HepG2 (cell line): ENCODE results near the gene CEP131. TPM values are rescaled to one million over a fixed set of nuclear protein-coding genes. Genes with fewer than 3 reads are reported as not detected.
A peak's percentile ranks its signal among the peaks of the same experiment; 100 is the strongest.

ENCODE experiments used
- CC2D1A ChIP-seq: sonication (generic); formaldehyde crosslinking; IDR thresholded peaks from 2 replicates; pipeline ENCODE4 v1.8.1; 2023; ENCODE audit warnings: mild to moderate bottlenecking, missing genetic modification reagents
- CENPBD1 ChIP-seq: sonication (generic); formaldehyde crosslinking; IDR thresholded peaks from 2 replicates; pipeline ENCODE4 v1.8.0; 2022; ENCODE audit warnings: missing genetic modification reagents, low read depth, mild to moderate bottlenecking, borderline replicate concordance
- FOXC1 ChIP-seq: sonication (generic); formaldehyde crosslinking; IDR thresholded peaks from 2 replicates; pipeline ENCODE4 v1.8.0; 2022; ENCODE audit warnings: mild to moderate bottlenecking, missing genetic modification reagents, borderline replicate concordance
- IRF9 ChIP-seq: sonication (generic); formaldehyde crosslinking; IDR thresholded peaks from 2 replicates; pipeline ENCODE4 v1.8.0; 2022; ENCODE audit warnings: missing genetic modification reagents, mild to moderate bottlenecking, borderline replicate concordance
- NRL ChIP-seq: sonication (generic); formaldehyde crosslinking; IDR thresholded peaks from 2 replicates; pipeline ENCODE4 v1.5.0; 2020; ENCODE audit warnings: missing genetic modification reagents, mild to moderate bottlenecking, moderate library complexity, borderline replicate concordance
- PREB ChIP-seq: sonication (generic); formaldehyde crosslinking; IDR thresholded peaks from 2 replicates; pipeline ENCODE4 v1.4.0; 2020; ENCODE audit warnings: missing genetic modification reagents
- RAD51 ChIP-seq: fragments of 450-650 bp; IDR thresholded peaks from 2 replicates; pipeline ENCODE4 v1.6.1; 2016; ENCODE audit warnings: borderline replicate concordance
- RFX5 ChIP-seq: IDR thresholded peaks from 2 replicates; pipeline ENCODE4 v1.6.1; 2011; ENCODE audit warnings: low read depth, low read length, improper control_type of control experiment
- SNAPC2 ChIP-seq: sonication (generic); formaldehyde crosslinking; IDR thresholded peaks from 2 replicates; pipeline ENCODE4 v1.8.1; 2022; ENCODE audit warnings: mild to moderate bottlenecking, missing genetic modification reagents
- THAP11 ChIP-seq: IDR thresholded peaks from 2 replicates; pipeline ENCODE4 v1.6.1; 2016; ENCODE audit warnings: missing biosample characterization, missing genetic modification reagents
- ZBTB37 ChIP-seq: sonication (generic); formaldehyde crosslinking; IDR thresholded peaks from 2 replicates; pipeline ENCODE4 v1.4.0; 2020; ENCODE audit warnings: mild to moderate bottlenecking, missing genetic modification reagents
- ZC3H4 ChIP-seq: sonication (generic); formaldehyde crosslinking; IDR thresholded peaks from 2 replicates; pipeline ENCODE4 v1.4.0; 2020; ENCODE audit warnings: missing genetic modification reagents, borderline replicate concordance
- ZMYM2 ChIP-seq: sonication (generic); formaldehyde crosslinking; IDR thresholded peaks from 2 replicates; pipeline ENCODE4 v1.8.0; 2022; ENCODE audit warnings: mild to moderate bottlenecking, missing genetic modification reagents
- ZNF17 ChIP-seq: sonication (generic); formaldehyde crosslinking; IDR thresholded peaks from 2 replicates; pipeline ENCODE4 v1.5.0; 2020; ENCODE audit warnings: mild to moderate bottlenecking, missing genetic modification reagents
- ZNF280B ChIP-seq: sonication (generic); formaldehyde crosslinking; IDR thresholded peaks from 2 replicates; pipeline ENCODE4 v1.5.0; 2020; ENCODE audit warnings: missing genetic modification reagents, mild to moderate bottlenecking, borderline replicate concordance
- ZNF564 ChIP-seq: sonication (generic); formaldehyde crosslinking; IDR thresholded peaks from 2 replicates; pipeline ENCODE4 v1.8.1; 2023; ENCODE audit warnings: mild to moderate bottlenecking, missing genetic modification reagents
- ZNF746 ChIP-seq: sonication (generic); formaldehyde crosslinking; IDR thresholded peaks from 2 replicates; pipeline ENCODE4 v1.8.0; 2022; ENCODE audit warnings: mild to moderate bottlenecking, missing genetic modification reagents
- ZNF891 ChIP-seq: sonication (generic); formaldehyde crosslinking; IDR thresholded peaks from 2 replicates; pipeline ENCODE4 v1.5.0; 2020; ENCODE audit warnings: mild to moderate bottlenecking, missing genetic modification reagents
- polyA plus RNA-seq, 8 experiments: library from polyadenylated mRNA; depleted of rRNA in 3 of 8; stranded (reverse) in 7 of 8; unstranded in 1 of 8; fragments of >200 nt; fragmentation: Illumina TruSeq in 4 of 8; extraction: Trizol in 4 of 8; gene quantifications; 2 replicates each; pipeline versions ENCODE4 v1.2.1 to v1.2.3, GENCODE V29; 2011 to 2016; ENCODE audit warnings: low read depth in 4 of 8, missing spikeins in 1 of 8, mixed read lengths in 1 of 8; ENCODE audit not compliant: insufficient read depth in 1 of 8
- total RNA-seq, 5 experiments: library from RNA; depleted of rRNA; stranded (reverse); fragments of >200 nt; fragmentation: Illumina TruSeq; extraction: Trizol; gene quantifications; 2 replicates each; pipeline ENCODE4 v1.2.3, GENCODE V29; 2016; ENCODE audit warnings: low read depth in 1 of 5
- TF ChIP-seq, protein P1 (sequence below): sonication (generic); IDR thresholded peaks from 2 replicates; pipeline ENCODE4 v1.6.1; 2016; ENCODE audit warnings: low read depth, borderline replicate concordance
- TF ChIP-seq, protein P2 (sequence below): sonication (generic); formaldehyde crosslinking; IDR thresholded peaks from 2 replicates; pipeline ENCODE4 v1.5.0; 2020; ENCODE audit warnings: missing genetic modification reagents

The CEP131 gene
- total and polyA plus RNA-seq, 2 of the 13 experiments (the other 11 are each of a cell fraction or from before 2014, with no cell fraction given) = 5.0 to 16.8 TPM

DNA sequence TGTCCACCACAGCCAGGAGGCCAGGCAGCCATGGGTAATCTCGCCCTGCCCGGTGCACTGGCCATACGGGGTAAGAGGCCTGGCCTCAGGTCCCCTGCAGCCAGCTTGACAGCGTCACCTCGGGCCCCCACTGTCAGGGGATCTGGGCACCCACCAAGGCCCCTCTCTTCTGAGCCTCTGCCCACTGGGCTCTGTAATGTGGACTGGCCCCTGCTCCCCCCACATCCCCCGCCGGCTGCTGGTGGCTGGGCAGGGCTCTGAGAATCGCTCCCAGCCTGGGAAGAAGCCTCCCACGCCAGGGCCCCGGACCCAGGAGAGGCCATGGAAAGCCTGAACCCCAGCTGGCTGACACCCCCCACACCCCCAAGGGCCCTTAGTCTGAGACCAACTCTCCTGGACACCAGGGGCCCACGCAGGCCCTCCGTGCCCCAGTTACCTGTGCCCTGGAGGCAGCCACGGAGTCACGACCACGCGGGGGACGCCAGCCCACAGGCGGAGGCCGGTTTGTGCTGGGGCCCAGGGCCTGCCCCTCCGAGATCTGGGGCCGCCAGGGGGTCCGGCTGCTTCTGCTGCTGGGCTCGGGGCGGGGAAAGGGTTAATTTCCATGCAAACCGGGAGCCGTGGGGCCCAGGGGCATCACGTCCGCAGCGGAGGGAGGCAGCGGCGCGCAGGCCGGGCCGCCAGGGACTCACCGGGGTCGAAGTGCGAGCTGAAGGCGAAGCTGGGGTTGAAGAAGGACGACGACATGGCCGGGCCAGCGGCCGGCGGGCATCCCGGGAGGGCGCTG lies 57.3 kb downstream of the CEP131 start, which contains the start of gene PVALEF (continued):
- TF ChIP-seq IRF9 (CRISPR knock-in tag) = peak; percentile 90; the same call in 1 of the 2 replicates
- TF ChIP-seq ZNF17 (CRISPR knock-in tag) = no peak
- TF ChIP-seq NRL (CRISPR knock-in tag) = peak; percentile 62; the same call in 1 of the 2 replicates
- TF ChIP-seq, protein P1, sequence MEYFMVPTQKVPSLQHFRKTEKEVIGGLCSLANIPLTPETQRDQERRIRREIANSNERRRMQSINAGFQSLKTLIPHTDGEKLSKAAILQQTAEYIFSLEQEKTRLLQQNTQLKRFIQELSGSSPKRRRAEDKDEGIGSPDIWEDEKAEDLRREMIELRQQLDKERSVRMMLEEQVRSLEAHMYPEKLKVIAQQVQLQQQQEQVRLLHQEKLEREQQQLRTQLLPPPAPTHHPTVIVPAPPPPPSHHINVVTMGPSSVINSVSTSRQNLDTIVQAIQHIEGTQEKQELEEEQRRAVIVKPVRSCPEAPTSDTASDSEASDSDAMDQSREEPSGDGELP = peak; percentile 25; the same call in 1 of the 2 replicates
- TF ChIP-seq CC2D1A (CRISPR knock-in tag) = no peak
- no peak for TF ChIP-seq ZC3H4
- 0 out of 2 replicates have a peak, but pooled peaks have one; percentile 34 for TF ChIP-seq SNAPC2 (CRISPR knock-in tag)
- TF ChIP-seq, protein P2, sequence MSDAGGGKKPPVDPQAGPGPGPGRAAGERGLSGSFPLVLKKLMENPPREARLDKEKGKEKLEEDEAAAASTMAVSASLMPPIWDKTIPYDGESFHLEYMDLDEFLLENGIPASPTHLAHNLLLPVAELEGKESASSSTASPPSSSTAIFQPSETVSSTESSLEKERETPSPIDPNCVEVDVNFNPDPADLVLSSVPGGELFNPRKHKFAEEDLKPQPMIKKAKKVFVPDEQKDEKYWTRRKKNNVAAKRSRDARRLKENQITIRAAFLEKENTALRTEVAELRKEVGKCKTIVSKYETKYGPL (CRISPR knock-in tag) = no peak
- TF ChIP-seq ZNF746 = peak; percentile 73
- TF ChIP-seq THAP11 (CRISPR knock-in tag) = no peak; the same call in 1 of the 2 replicates
- no peak for TF ChIP-seq RAD51
- peak; percentile 74; the same call in 1 of the 2 replicates for TF ChIP-seq ZNF564
- no peak for TF ChIP-seq PREB (CRISPR knock-in tag)
- no peak for TF ChIP-seq CENPBD1 (CRISPR knock-in tag)
- TF ChIP-seq ZMYM2 (CRISPR knock-in tag) = no peak
- peak; percentile 61; the same call in 1 of the 2 replicates for TF ChIP-seq ZNF891 (CRISPR knock-in tag)
- TF ChIP-seq RFX5 = peak; percentile 1; the same call in 1 of the 2 replicates
- TF ChIP-seq FOXC1 (CRISPR knock-in tag) = peak; percentile 90
- no peak for TF ChIP-seq ZBTB37
- TF ChIP-seq ZNF280B (CRISPR knock-in tag) = peak; percentile 86
